ENCODE measurements around the gene ADGRG4.

ADGRG4 gene

GRCh38 chrX:136346506-136346905 lies 45.7 kb downstream of the ADGRG4 start:
- Histone ChIP-seq H3K4me1 (ENCODE audit: control insufficient read depth, insufficient read depth, low read length) (no peaks in the 10 kb centered on the region), H3K36me3 (ENCODE audit: control insufficient read depth, insufficient read depth, low read length) (no peaks in the 10 kb centered on the region), H3K27me3 (ENCODE audit: control insufficient read depth, insufficient read depth, low read length) (no peaks in the 10 kb centered on the region), H3K4me3 (ENCODE audit: low read length) (no peak overlapping the region), H3K9me3 (ENCODE audit: control insufficient read depth, low read length) (no peaks in the 10 kb centered on the region), H3K9ac (ENCODE audit: low read length) (no peak overlapping the region)

DNA sequence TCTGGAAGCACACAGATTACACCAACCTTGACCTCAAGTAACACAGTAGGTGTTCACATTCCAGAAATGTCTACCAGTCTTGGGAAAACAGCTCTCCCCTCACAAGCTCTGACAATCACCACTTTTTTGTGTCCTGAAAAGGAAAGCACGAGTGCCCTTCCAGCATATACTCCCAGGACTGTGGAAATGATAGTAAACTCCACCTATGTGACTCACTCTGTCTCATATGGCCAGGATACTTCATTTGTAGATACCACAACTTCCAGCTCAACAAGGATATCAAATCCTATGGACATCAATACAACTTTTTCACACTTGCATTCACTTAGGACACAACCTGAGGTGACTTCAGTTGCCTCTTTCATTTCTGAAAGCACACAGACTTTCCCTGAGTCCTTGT lies 46.9 kb downstream of the ADGRG4 start:
- H3K9me3 ChIP-seq (ENCODE audit: control insufficient read depth, low read length) = no peaks in the 10 kb centered on the region
- no peaks in the 10 kb centered on the region for H3K4me1 ChIP-seq (ENCODE audit: control insufficient read depth, insufficient read depth, low read length)
- no peaks in the 10 kb centered on the region for H3K27me3 ChIP-seq (ENCODE audit: control insufficient read depth, insufficient read depth, low read length)
- H3K36me3 ChIP-seq (ENCODE audit: control insufficient read depth, insufficient read depth, low read length) = no peaks in the 10 kb centered on the region
- no peak overlapping the region for H3K9ac ChIP-seq (ENCODE audit: low read length)
- H3K4me3 ChIP-seq (ENCODE audit: low read length) = no peak overlapping the region

GRCh38 chrX:136353526-136354093 lies 52.8 kb downstream of the ADGRG4 start:
- Histone ChIP-seq H3K9me3 (ENCODE audit: control insufficient read depth, low read length) (no peaks in the 10 kb centered on the region), H3K36me3 (ENCODE audit: control insufficient read depth, insufficient read depth, low read length) (no peaks in the 10 kb centered on the region), H3K27me3 (ENCODE audit: control insufficient read depth, insufficient read depth, low read length) (no peaks in the 10 kb centered on the region), H3K4me1 (ENCODE audit: control insufficient read depth, insufficient read depth, low read length) (no peaks in the 10 kb centered on the region), H3K9ac (ENCODE audit: low read length) (no peak overlapping the region), H3K4me3 (ENCODE audit: low read length) (no peak overlapping the region)

DNA sequence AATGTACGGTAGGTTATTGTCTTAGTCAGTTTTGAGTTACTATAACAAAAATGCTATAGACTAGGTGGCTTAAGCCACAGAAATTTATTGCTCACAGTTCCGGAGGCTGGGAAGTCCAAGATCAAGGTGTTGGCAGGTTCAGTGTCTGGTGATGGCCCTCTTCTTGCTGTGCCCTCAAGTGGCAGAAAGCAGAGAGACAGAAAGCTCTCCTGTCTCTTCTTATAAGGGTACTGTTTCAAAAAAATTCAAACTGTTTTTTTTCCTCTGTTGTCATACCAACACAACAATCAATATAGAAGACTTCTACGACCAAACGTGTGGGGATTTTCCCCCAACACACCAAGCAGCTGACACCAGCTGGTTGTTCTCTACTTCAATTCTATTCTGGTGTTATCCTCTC lies 53.4 kb downstream of the ADGRG4 start:
- Histone ChIP-seq H3K4me3 (ENCODE audit: low read length) (no peak overlapping the region), H3K9me3 (ENCODE audit: control insufficient read depth, low read length) (no peaks in the 10 kb centered on the region), H3K9ac (ENCODE audit: low read length) (no peak overlapping the region), H3K27me3 (ENCODE audit: control insufficient read depth, insufficient read depth, low read length) (no peaks in the 10 kb centered on the region), H3K4me1 (ENCODE audit: control insufficient read depth, insufficient read depth, low read length) (no peaks in the 10 kb centered on the region), H3K36me3 (ENCODE audit: control insufficient read depth, insufficient read depth, low read length) (no peaks in the 10 kb centered on the region)

DNA sequence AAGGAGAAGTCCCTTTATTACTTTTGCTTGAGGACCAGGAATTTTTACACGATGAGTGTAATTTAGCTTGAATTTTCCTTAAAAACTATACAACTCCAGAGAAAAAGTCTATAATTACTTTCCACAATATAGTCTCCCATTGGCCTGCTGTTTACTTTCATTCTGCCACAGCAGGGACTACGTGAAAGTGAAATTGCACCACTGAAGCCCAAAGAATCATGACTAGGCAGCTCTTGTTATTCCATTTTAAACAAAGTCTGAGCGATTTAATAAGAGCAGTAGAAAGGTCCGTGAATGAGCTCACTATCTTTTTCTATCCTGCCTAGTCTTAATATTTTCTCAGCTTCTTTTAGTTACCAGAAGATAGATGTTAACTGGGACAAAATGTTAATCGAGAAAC lies 68.6 kb downstream of the ADGRG4 start:
- Histone ChIP-seq H3K27me3 (ENCODE audit: control insufficient read depth, insufficient read depth, low read length) (no peaks in the 10 kb centered on the region), H3K4me1 (ENCODE audit: control insufficient read depth, insufficient read depth, low read length) (no peaks in the 10 kb centered on the region), H3K9me3 (ENCODE audit: control insufficient read depth, low read length) (no peaks in the 10 kb centered on the region), H3K36me3 (ENCODE audit: control insufficient read depth, insufficient read depth, low read length) (no peaks in the 10 kb centered on the region), H3K9ac (ENCODE audit: low read length) (no peak overlapping the region), H3K4me3 (ENCODE audit: low read length) (no peak overlapping the region)

- no peaks in the 10 kb centered on the region for H3K9me3 ChIP-seq (ENCODE audit: control insufficient read depth, low read length)
- no peak overlapping the region for H3K9ac ChIP-seq (ENCODE audit: low read length)
- no peaks in the 10 kb centered on the region for H3K27me3 ChIP-seq (ENCODE audit: control insufficient read depth, insufficient read depth, low read length)
- no peaks in the 10 kb centered on the region for H3K36me3 ChIP-seq (ENCODE audit: control insufficient read depth, insufficient read depth, low read length)
- no peaks in the 10 kb centered on the region for H3K4me1 ChIP-seq (ENCODE audit: control insufficient read depth, insufficient read depth, low read length)
- H3K4me3 ChIP-seq (ENCODE audit: low read length) = no peak overlapping the region
Measured at GRCh38 chrX:136376713-136377112, 76.0 kb downstream of the ADGRG4 start.

- Histone ChIP-seq H3K9ac (ENCODE audit: low read length) (no peak overlapping the region), H3K4me1 (ENCODE audit: control insufficient read depth, insufficient read depth, low read length) (no peaks in the 10 kb centered on the region), H3K4me3 (ENCODE audit: low read length) (no peak overlapping the region), H3K27me3 (ENCODE audit: control insufficient read depth, insufficient read depth, low read length) (no peaks in the 10 kb centered on the region), H3K9me3 (ENCODE audit: control insufficient read depth, low read length) (no peaks in the 10 kb centered on the region), H3K36me3 (ENCODE audit: control insufficient read depth, insufficient read depth, low read length) (no peaks in the 10 kb centered on the region)
Measured at GRCh38 chrX:136380010-136380769, 79.4 kb downstream of the ADGRG4 start.

DNA sequence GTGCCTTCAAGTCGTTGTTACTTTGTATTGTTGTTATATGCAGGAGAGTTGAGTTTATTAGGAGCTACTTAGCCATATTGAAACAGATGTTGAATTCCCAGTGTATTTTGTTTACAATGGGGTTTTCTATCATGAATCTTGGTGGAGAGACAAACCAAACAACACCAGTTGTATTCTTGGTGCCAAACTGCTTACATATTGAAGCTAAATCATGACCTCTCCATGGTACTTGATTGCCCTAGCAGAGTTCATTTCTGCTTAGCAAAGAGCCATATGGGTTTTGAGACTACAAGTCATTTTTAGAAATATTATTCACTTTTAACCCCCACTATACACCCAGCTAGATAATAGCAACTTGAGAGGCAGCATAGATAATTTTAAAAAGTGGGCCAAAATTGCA lies 85.4 kb downstream of the ADGRG4 start:
- no peak overlapping the region for H3K9ac ChIP-seq (ENCODE audit: low read length)
- H3K36me3 ChIP-seq (ENCODE audit: control insufficient read depth, insufficient read depth, low read length) = no peaks in the 10 kb centered on the region
- H3K4me1 ChIP-seq (ENCODE audit: control insufficient read depth, insufficient read depth, low read length) = no peaks in the 10 kb centered on the region
- H3K9me3 ChIP-seq (ENCODE audit: control insufficient read depth, low read length) = no peaks in the 10 kb centered on the region
- no peak overlapping the region for H3K4me3 ChIP-seq (ENCODE audit: low read length)
- no peaks in the 10 kb centered on the region for H3K27me3 ChIP-seq (ENCODE audit: control insufficient read depth, insufficient read depth, low read length)

GRCh38 chrX:136386826-136387225 lies 86.1 kb downstream of the ADGRG4 start:
- Histone ChIP-seq H3K9me3 (ENCODE audit: control insufficient read depth, low read length) (no peaks in the 10 kb centered on the region), H3K4me1 (ENCODE audit: control insufficient read depth, insufficient read depth, low read length) (no peaks in the 10 kb centered on the region), H3K27me3 (ENCODE audit: control insufficient read depth, insufficient read depth, low read length) (no peaks in the 10 kb centered on the region), H3K36me3 (ENCODE audit: control insufficient read depth, insufficient read depth, low read length) (no peaks in the 10 kb centered on the region), H3K4me3 (ENCODE audit: low read length) (no peak overlapping the region), H3K9ac (ENCODE audit: low read length) (no peak overlapping the region)

- Histone ChIP-seq H3K9ac (ENCODE audit: low read length) (no peak overlapping the region), H3K9me3 (ENCODE audit: control insufficient read depth, low read length) (no peaks in the 10 kb centered on the region), H3K27me3 (ENCODE audit: control insufficient read depth, insufficient read depth, low read length) (no peaks in the 10 kb centered on the region), H3K36me3 (ENCODE audit: control insufficient read depth, insufficient read depth, low read length) (no peaks in the 10 kb centered on the region), H3K4me3 (ENCODE audit: low read length) (no peak overlapping the region), H3K4me1 (ENCODE audit: control insufficient read depth, insufficient read depth, low read length) (no peaks in the 10 kb centered on the region)
Measured at GRCh38 chrX:136387951-136388502, 87.3 kb downstream of the ADGRG4 start.

- Histone ChIP-seq H3K9me3 (ENCODE audit: control insufficient read depth, low read length) (no peaks in the 10 kb centered on the region), H3K4me3 (ENCODE audit: low read length) (no peak overlapping the region), H3K9ac (ENCODE audit: low read length) (no peak overlapping the region), H3K27me3 (ENCODE audit: control insufficient read depth, insufficient read depth, low read length) (no peaks in the 10 kb centered on the region), H3K36me3 (ENCODE audit: control insufficient read depth, insufficient read depth, low read length) (no peaks in the 10 kb centered on the region), H3K4me1 (ENCODE audit: control insufficient read depth, insufficient read depth, low read length) (no peaks in the 10 kb centered on the region)
Measured at GRCh38 chrX:136390921-136391320, 90.2 kb downstream of the ADGRG4 start.

GRCh38 chrX:136395271-136395670 lies 94.5 kb downstream of the ADGRG4 start:
- no peak overlapping the region for H3K9ac ChIP-seq (ENCODE audit: low read length)

More at GRCh38 chrX:136395271-136395670, 94.5 kb downstream of the ADGRG4 start:
- Histone ChIP-seq H3K27me3 (ENCODE audit: control insufficient read depth, insufficient read depth, low read length) (no peaks in the 10 kb centered on the region), H3K36me3 (ENCODE audit: control insufficient read depth, insufficient read depth, low read length) (no peaks in the 10 kb centered on the region), H3K9me3 (ENCODE audit: control insufficient read depth, low read length) (no peaks in the 10 kb centered on the region), H3K4me1 (ENCODE audit: control insufficient read depth, insufficient read depth, low read length) (no peaks in the 10 kb centered on the region), H3K4me3 (ENCODE audit: low read length) (no peak overlapping the region)

Data from mucosa of stomach (tissue), 1 donor.